Measurements from ENCODE around the gene MPC1.
"Not testable (repeated sequence)": the region's sequence is repeated elsewhere in the genome, so short reads cannot be mapped to it uniquely, and the experiment has no call there.

MPC1 gene

DNA sequence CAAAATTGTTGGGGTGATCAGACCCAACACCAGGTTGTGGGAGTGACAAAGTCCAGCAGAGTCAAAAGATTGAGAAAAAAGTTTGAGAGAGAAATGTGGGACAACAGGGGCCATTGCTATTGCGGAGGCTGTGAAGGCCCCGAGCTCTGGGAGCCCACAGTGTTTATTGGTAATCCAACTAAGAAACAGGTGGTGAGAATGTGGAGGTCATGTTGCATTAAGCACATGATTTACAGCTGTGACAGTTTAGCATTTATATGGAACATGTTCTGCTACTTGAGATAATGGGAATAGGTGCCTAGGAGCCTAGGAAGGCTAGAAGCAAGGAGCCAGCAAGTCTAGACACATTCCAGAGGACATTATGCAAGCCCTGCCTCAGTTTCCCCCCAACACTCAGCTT is 37.8 kb downstream of the MPC1 start:
- not testable (repeated sequence) for DNase-seq (ENCODE audit: low spot score)

DNA sequence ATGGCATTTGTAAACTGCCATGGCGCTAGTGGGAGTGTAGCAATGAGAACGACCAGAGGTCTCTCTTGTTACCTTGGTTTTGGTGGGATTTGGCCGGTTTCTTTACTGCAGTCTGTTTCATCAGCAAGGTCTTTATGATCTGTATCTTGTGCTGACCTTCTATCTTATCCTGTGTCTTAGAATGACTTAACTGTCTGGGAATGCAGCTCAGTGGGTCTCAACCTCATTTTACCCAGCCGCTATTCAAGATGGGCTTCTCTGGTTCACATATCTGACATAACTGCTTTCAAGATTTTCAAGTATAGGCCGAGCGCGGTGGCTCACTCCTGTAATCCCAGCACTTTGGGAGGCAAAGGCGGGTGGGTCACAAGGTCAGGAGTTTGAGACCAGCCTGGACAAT is 38.5 kb downstream of the MPC1 start:
- DNase-seq (ENCODE audit: low spot score) = no peak

DNA sequence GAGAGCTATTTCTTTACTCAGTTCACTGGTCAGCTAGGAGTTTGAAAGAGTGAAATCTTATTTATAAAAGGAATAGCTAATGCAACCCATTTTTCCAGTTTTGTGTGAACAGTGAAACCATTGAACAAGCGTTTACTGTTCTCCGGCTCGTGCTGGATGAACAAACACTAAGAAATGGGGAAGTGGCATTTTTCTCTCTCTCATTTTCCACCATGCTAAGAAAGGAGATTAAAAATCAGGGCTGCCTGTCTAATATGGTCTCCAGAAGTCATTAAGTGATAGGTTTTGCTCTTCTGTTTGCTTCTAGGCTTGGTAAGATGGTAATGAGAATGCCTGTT is 39.6 kb downstream of the MPC1 start:
- DNase-seq (ENCODE audit: low spot score) = no peak

DNA sequence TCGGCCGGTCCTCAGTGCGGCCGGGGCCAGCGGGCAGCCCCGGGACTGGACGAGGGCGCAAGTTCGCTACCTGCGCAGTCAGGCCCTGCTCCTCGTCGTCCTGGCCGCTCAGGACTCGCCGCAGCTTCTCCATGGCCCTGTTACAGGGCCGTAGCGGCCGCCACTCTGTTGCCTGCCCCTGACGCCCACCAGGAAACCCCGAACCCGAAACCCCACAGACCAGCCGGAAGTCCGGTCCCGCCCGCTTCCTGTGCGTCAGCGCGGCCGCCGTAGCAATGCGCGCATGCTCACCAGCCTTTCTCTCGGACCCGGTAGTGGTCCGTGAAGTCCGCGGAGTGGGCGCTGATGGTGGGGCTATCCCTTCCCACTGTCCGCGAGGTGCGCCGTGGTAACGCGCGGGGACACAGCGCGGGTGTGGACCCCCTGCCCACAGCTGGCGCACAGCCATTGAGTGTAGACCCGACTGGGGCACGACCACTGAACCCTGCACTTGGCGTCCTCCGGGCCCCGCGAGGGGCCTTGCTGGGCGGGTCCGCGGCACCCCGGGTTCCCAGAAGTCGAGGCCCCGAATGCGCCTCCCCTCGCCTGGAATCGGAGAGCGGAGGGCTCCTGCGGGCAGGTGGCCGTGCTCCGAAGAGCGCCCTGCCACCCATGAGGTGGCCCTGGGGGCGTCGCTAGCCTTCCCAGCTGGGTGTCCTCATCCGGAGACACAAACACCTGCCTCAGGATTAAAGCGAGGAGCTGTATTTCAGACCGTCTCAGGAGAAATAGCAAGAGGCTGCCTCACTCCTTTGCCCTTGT is 40.2 kb downstream of the MPC1 start, which contains the start of gene SFT2D1:
TSS of gene SFT2D1 (minus strand) at position 197 of the 801 bp plus-strand sequence. CDS start at position 133, 64 bp downstream.
- DNase-seq (ENCODE audit: low spot score) = peak; percentile 69

DNA sequence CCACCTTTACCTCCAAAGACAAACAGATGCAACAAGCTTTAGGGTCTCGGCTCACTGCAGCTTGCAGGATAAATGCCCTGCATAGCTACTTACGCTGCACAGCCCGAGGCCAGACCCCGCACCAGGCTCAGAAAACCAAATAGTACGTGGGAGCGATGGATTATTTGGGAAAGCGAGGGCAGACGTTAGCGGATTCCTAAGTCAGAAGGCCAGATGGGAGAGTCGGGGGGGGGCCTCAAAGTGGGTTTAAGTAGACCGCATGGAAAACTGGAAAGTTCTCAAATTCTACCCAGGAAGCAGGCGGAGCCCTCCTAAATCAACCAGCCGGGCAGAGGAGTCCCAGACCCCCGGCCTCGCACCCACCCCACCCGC is 40.8 kb downstream of the MPC1 start:
- DNase-seq (ENCODE audit: low spot score) = peak; percentile 7

DNA sequence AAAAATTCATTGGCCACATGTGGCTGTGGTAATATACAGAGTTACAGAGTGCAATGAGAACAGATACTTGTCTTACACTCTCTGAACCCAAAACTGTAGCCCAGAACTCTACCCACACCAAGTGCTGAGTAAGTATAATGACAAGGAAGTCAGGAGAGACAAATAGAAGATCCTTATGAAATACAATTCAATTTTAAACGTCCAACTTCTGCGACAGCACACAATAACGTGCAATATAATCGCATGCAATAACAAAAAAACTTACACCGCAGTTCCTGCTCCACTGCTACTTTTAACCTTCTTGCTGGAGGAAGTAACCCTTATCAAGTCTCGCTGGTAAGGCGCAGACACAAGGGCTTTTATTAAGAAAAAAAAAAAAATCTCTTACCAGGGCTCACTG is 41.3 kb downstream of the MPC1 start:
- DNase-seq (ENCODE audit: low spot score) = no peak

DNA sequence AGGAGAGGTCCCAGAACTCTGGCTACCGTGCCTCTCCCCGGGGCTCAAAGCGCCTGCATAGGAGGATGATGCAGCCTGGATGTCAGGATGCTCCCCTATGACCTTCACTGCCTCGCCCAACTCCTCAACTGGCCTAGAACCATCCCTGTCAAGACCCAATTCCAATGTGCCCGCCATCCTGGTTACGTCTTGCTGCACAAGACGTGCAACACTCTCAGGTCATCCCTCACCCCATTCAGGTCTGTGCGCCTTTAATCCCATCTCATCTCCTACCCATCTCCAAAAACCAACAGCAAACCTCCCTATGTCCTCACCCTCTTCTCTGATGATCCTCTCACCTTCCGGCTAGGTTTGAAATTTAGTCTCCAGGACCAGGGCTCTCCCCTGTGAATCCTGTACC is 43.9 kb downstream of the MPC1 start:
- no peak for DNase-seq (ENCODE audit: low spot score)

DNA sequence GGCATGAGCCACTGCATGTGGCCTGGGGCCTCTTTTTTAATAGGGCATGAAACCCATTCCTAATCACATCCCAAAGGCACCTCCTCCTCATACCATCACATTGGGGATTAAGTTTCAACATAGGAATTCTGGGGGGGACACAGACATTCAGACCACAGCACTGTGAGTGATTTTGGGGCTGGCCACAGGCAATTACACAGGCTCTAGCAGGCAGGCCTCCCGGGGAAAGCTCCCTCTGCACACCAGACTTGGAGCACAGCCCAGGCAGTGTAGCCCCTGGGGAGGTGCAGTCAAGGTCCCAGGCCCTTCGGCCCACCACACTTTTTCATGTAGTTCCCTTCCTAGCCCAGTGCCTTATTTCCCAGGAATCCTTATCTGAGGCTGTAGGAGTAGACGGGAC is 45.9 kb downstream of the MPC1 start:
- DNase-seq (ENCODE audit: low spot score) = no peak

DNA sequence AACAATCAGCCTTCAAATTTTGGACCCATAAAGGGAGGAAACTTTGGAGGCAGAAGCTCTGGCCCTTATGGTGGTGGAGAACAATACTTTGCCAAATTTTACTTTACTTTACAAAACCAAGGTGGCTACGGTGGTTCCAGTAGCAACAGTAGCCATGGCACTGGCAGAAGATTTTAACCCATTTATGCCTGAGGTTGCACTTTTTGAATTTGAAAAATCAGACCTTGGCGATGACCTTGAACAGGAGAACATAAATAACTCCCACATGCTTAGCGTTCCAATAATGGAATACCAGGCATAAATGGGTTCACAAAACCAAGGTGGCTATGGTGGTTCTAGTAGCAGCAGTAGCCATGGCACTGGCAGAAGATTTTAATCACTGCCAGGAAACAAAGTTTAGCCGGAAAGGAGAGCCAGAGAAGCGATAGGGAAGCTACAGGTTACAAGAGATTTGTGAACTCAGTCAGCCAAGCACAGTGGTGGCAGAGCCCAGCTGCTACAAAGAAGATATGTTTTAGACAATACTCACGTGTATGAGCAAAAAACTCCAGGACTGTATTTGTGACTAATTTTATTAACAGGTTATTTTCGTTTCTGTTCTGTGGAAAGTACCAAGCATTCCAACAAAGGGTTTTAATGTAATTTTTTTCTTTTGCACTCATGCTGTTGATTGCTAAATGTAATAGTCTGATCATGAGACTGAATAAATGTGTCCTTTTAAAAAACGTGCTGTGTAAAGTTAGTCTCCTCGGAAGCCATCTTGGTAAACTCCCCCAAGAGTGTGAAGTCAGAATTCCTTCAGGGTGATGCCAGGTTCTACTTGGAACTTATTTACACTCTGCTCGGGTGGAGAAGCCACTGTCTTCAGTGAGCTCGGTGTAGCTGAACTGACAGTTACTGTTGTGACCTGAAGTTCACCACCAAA is 47.1 kb downstream of the MPC1 start:
- no peak for DNase-seq (ENCODE audit: low spot score)

DNA sequence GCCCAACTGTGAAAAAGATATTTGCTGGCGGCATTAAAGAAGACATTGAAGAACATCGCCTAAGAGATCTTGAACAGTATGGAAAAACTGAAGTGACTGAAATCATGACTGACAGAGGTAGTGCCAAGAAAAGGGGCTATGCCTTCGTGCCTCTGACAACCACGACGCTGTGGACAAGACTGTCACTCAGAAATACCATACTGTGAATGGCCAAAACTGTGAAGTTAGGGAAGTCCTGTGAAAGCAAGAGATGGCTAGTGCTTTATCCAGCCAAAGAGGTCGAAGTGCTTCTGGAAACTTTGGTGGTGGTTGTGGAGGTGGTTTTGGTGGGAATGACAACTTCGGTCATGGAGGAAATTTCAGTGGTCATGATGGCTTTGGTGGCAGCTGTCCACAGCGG is 47.9 kb downstream of the MPC1 start:
- no peak for DNase-seq (ENCODE audit: low spot score)

DNA sequence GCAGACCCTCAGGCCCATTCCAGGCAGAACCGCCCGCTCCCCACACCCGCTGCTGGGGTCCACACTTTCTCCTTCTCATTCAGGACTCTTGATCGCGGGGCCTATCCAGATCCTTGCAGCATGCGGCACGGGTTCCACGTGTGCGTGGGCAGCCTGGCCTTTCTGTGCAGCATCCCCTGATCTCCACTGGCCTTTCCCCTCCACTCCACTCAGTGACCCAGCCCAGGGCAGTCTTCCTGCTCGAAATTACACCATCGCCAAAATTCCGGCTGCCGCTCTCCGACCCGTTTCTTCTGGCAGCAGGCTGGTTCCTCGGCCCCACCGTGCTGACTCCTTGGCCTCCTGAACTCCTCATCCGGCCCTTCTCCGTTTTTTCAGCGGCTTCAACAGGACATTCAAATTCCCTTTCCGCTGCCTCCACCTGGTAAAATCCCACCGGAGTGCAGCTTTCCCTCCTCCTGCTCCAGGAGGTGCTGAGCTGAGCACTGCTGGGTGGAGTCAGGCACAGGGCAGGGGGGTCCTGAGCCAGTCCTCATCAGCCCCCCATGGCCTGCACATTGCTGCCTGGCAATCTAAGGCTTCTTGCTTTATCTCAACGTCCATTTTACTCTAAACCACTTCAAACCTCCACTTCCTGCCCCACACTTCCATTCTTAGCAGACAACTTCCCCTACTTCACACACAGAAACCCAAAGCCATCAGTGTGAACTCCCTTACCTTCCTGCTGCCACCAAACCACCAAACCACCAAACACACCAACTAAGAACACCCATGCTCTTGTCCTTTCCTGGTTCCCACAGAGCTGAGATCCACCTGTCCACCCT is 49.4 kb downstream of the MPC1 start:
- no peak for DNase-seq (ENCODE audit: low spot score)

DNA sequence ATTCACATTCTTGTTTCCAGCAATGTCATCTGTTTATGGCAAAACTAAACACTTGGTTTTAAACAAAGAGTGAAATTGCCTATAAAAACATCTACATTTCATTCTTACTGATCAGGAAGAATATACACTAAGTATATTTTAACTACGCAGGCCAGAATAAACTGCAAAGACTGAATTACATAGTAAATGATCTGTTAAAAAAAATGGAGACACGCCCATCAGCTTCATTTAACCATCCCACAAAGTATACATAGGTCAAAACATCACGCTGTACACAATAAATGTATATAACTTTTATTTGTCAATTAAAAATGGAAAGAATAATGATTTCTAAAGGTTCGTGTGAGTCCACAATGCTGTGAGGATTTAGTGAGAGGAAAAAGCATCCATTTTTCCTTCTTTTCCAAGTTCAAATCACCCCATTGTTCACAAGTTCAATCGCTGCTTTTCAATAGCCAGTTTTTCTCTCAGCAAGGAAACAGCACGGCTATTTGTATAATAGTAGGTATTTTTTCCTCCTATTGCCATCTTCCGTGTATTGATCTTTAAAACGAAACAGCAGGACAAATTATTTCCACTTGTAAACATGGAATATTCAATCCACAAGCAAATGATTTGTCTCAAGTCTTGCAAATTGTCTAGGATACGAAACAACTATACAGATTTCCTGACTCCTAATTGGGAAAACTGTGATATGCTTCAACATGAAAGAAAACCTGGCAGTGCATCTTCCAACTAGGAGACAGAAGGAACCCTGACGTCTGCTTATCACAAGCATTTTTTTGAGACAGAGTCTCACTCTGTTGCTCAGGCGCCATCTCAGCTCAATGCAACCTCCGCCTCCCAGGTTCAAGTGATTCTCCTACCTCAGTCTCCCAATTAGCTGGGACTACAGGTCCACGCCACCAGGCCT is 51.0 kb downstream of the MPC1 start:
- DNase-seq (ENCODE audit: low spot score) = no peak

DNA sequence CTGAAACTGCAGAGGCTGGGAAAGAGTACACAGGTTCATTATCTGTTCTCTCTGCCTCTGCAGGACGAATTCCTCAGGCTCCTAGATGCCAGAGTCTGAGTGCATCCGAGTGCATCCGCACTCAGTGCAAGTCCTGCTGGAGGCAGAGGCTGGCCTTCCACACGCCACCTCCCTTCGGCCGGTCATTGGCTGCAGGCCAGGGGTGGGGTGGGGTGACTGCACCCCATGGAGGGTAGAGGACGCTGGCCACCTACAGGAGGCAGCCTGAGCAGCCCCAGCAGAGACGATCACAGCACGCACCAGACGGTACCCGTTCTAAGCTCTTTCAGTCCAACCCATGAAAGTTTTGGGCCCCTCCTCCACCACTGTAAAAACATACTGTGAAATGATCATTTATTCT is 52.1 kb downstream of the MPC1 start:
- DNase-seq (ENCODE audit: low spot score) = peak; percentile 15

DNA sequence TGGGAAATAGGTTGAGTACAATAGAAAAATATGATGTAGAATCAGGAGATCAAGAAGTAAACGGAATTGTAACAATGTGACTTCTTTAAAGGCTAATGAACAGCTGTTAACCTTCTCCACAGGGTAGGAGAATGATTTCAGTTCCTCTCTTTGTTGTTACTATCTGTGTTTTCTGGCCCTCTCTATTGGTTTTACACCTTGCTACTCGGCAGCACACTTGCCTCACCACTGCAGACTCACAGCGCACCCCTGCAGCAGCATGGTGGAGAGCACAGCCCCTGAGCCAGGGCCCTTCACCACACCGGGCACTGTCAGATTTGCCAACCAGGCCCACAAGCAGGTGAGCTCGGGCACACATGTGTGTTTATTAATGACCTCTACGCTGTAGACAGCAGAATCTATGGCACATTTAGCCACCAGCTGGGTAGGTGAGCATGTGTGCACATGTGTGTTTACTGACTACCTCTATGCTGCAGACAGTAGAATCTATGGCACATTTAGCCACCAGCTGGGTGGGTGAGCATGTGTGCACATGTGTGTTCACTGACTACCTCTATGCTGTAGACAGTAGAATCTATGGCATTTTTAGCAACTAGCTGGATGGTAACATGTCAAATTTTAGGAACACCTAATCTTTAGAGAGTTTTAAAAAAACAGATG is 57.2 kb downstream of the MPC1 start:
- no peak for DNase-seq (ENCODE audit: low spot score)

DNA sequence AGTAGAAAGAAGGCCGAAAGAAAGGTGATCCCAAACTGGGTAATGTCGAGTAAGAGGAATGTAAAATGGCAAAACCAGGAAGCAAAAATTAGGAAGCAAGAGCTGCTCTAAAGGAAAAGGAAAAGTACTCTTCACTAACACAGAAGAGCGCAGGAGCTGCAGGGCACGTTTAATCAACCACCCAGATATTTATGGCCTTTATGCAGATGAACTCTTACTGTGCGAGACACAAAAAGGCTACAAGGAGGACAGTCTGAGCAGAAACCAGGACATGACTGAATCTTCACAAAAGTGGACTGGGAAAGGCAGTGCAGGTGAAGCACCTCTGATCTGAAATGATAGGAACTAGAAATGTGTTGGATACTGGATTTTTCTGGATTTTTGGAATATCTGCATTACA is 59.3 kb downstream of the MPC1 start:
- DNase-seq (ENCODE audit: low spot score) = no peak

DNA sequence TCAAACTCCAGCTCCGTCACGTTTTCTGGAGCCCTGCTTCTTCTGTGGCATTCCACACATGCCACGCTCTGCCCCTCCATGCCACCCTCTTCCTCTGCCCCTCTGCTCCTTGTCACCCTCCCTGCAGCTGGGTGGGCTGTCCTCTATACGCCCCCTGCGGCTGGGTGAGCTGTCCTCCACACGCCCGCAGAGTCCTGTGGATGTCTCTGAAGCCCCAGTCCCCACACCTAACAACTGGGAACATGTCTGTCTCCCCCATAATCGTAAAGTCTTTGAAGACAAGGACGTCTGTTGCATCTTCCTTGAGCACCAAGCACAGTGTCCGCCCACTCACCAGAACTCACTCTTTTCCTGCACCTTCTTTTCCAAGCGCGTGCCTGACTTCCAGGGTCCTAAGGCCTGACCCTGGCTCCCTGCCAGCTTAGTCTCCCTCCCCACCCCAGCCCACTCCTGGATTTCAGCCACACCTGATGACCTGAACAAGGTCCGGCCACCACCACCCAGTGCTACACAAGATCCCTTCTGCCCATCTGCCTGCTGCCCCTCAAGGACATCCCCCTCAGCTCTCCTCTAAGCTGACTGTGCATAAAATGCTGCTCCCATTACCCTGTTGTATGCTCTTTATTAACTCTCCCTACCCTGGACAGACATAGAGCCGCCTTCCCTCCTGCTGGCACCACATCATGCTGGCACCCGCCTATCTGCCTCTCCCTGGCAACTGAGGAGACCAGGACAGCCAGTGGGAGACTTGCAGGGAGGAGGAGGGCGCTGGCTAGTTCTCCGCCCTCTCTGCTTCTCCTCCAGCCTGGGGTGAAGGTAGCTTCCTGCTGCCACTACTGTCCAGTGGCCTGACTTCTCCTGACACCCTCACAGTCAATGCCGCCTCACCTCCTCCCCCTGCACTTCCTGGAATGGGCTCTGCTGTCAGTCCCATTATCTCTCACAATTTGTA is 63.8 kb downstream of the MPC1 start:
- no peak for DNase-seq (ENCODE audit: low spot score)

DNA sequence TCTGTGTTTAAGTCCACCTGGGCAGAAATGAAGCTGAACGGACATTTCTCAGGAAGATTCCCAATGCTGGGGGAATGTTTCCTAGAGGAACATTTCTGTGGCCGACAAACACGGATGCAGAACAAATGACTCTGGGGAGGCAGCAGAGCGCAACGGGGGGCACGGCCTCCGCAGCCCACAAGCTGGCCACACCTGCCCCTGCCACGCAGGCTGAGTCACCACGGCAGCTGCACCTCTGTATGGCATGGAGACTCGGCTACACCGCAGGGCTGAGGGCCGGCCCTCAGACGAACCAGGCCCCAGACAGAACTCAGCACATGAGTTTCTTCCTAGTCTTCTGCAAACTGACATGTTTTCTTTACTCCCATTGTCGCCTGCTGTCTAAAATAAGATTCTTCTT is 64.5 kb downstream of the MPC1 start:
- no peak for DNase-seq (ENCODE audit: low spot score)

DNA sequence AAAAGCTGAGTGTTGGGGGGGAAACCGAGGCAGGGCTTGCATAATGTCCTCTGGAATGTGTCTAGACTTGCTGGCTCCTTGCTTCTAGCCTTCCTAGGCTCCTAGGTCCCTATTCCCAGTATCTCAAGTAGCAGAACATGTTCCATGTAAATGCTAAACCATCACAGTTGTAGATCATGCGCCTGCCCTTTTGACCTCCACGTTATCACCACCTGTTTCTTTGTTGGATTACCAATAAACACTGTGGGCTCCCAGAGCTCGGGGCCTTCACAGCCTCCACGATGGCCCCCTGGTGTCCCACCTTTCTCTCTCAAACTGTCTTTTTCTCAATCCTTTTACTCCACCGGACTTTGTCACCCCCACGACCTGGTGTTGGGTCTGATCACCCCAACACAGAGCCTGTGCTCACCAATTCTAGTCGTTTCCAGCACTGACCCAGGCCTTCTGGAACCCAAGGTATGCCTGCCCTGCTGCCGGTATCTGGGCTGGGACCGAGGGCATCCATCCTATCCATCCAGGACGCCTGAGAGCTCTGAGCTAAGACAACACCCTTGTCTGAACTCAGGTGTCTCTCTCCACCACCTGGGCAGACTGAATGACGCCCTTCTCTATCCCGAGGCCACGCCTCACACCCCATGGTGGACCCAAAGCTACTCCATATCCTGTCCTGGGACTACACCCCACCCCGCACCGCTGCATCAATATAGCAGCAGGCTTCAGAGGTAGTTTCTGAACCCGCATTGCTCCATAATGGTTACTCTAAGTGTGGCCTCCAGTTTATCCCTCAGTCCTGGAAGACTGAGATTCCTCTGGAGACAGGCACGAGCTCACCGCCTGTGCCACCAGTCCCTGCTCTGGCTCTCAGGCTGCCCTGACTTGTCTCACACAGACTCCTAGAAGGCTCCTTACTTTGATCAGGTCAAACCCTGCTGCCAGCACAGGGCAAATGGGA is 65.2 kb downstream of the MPC1 start:
- DNase-seq (ENCODE audit: low spot score) = no peak

Measured in hematopoietic multipotent progenitor cell treated with erythropoietin and hydrocortisone succinate and interleukin-3 and kit ligand, for 15 days (in vitro differentiated cells).